Dermis microvascular lymphatic vessel endothelial cell (primary cell): ENCODE data around the gene PDZRN3. TPM values are rescaled to one million over a fixed set of nuclear protein-coding genes. Genes with fewer than 3 reads are reported as not detected.

ENCODE experiments used
- DNase-seq, 2 donors: peaks; one replicate each; pipeline versions ENCODE4 v3.0.0 to v3.0.0-alpha.2; 2010; ENCODE audit warnings: low read depth in 2 of 2
- total RNA-seq: library from RNA; depleted of rRNA; stranded (reverse); fragments of >200 nt; gene quantifications from 2 replicates; pipeline ENCODE4 v1.2.1, GENCODE V29; 2014

The PDZRN3 gene
- total RNA-seq, 1 donor from 2014 or later: under 0.01 TPM

GRCh38 chr3:73497646-73498406, 126.9 kb downstream of the PDZRN3 start:
- no peak for DNase-seq

GRCh38 chr3:73493543-73494308, 131.0 kb downstream of the PDZRN3 start:
- no peak for DNase-seq

GRCh38 chr3:73492186-73492585, 132.6 kb downstream of the PDZRN3 start:
- no peak for DNase-seq

GRCh38 chr3:73491287-73491662, 133.5 kb downstream of the PDZRN3 start:
- no peak for DNase-seq

- DNase-seq: no peak
Measured at GRCh38 chr3:73490453-73491286, 134.1 kb downstream of the PDZRN3 start.

GRCh38 chr3:73485877-73486330, 138.8 kb downstream of the PDZRN3 start:
- DNase-seq: no peak

GRCh38 chr3:73484656-73485248, 140.0 kb downstream of the PDZRN3 start:
- no peak for DNase-seq

GRCh38 chr3:73481888-73482287, 142.9 kb downstream of the PDZRN3 start:
- DNase-seq: no peak

GRCh38 chr3:73480187-73480672, 144.5 kb downstream of the PDZRN3 start:
- DNase-seq: no peak

GRCh38 chr3:73479325-73479724, 145.4 kb downstream of the PDZRN3 start:
- DNase-seq: no peak

GRCh38 chr3:73478858-73479257, 145.9 kb downstream of the PDZRN3 start:
- DNase-seq: no peak

GRCh38 chr3:73475717-73476116, 149.0 kb downstream of the PDZRN3 start:
- DNase-seq: no peak

- no peak for DNase-seq
Measured at GRCh38 chr3:73475175-73475574, 149.6 kb downstream of the PDZRN3 start.

GRCh38 chr3:73474619-73475018, 150.1 kb downstream of the PDZRN3 start:
- DNase-seq: no peak

GRCh38 chr3:73473898-73474416, 150.8 kb downstream of the PDZRN3 start:
- DNase-seq: no peak

- no peak for DNase-seq
Measured at GRCh38 chr3:73473181-73473897, 151.4 kb downstream of the PDZRN3 start.

- no peak for DNase-seq
Measured at GRCh38 chr3:73471986-73472787, 152.6 kb downstream of the PDZRN3 start.

- no peak for DNase-seq
Measured at GRCh38 chr3:73470860-73471259, 153.9 kb downstream of the PDZRN3 start.

- no peak for DNase-seq
Measured at GRCh38 chr3:73469331-73469730, 155.4 kb downstream of the PDZRN3 start.

GRCh38 chr3:73467211-73467610, 157.5 kb downstream of the PDZRN3 start:
- DNase-seq: no peak
